Thoracic aorta (tissue), 2 donors: Measurements from ENCODE around the gene GAMT. TPM values are rescaled to one million over a fixed set of nuclear protein-coding genes. Genes with fewer than 3 reads are reported as not detected.

Source experiments
- ATAC-seq: fragments of 150-250 bp; one replicate; pipeline ENCODE4 v1.8.0; 2017; ENCODE audit warnings: low read depth; ENCODE audit not compliant: insufficient number of reproducible peaks, low FRiP score
- DNase-seq: peaks from one replicate; pipeline ENCODE4 v3.0.0-alpha.2; 2020; ENCODE audit warnings: low spot score
- H3K27ac ChIP-seq, 2 donors: fragments of 200-600 bp; sonication (generic); 1 replicate in 1 of 2; 2 replicates in 1 of 2; pipeline ENCODE4 v1.5.1; 2016; ENCODE audit warnings: mild to moderate bottlenecking in 2 of 2, moderate library complexity in 2 of 2
- H3K27me3 ChIP-seq: fragments of 200-600 bp; sonication (generic); replicated peaks from 2 replicates; pipeline ENCODE4 v1.6.0; 2016; ENCODE audit warnings: mild to moderate bottlenecking; ENCODE audit not compliant: insufficient read depth
- H3K36me3 ChIP-seq: fragments of 200-600 bp; sonication (generic); one replicate; pipeline ENCODE4 v1.5.1; 2016
- H3K4me1 ChIP-seq, 2 donors: fragments of 200-600 bp; sonication (generic); 1 replicate in 1 of 2; 2 replicates in 1 of 2; pipeline versions ENCODE4 v1.5.1 to v1.6.0; 2016; ENCODE audit warnings: low read depth in 2 of 2, mild to moderate bottlenecking in 1 of 2; ENCODE audit not compliant: control insufficient read depth in 1 of 2
- H3K4me3 ChIP-seq: fragments of 200-600 bp; sonication (generic); 2 replicates; pipeline ENCODE4 v1.5.1; 2016; ENCODE audit warnings: mild to moderate bottlenecking
- H3K9me3 ChIP-seq: fragments of 200-600 bp; sonication (generic); 2 replicates; pipeline ENCODE4 v1.5.1; 2016
- total RNA-seq, 2 donors: library from RNA; depleted of rRNA; stranded (reverse); fragments of >200 nt; gene quantifications; one replicate each; pipeline versions ENCODE4 v1.1.0 to v1.2.3, GENCODE V29; 2016
- TF ChIP-seq, protein P1 (sequence below): fragments of 200-600 bp; sonication (generic); IDR thresholded peaks from one replicate; pipeline ENCODE4 v1.5.1; 2019; ENCODE audit warnings: antibody characterized with exemption

Gene GAMT
- total RNA-seq, 2 donors from 2014 or later: 27.6 to 55.1 TPM

GRCh38 chr19:1370579-1371361 is 30.6 kb downstream of the GAMT start:
- H3K27me3 ChIP-seq: no peaks in the 10 kb centered on the region
- DNase-seq (no peak), ATAC-seq (no peak)
- TF ChIP-seq, protein P1, sequence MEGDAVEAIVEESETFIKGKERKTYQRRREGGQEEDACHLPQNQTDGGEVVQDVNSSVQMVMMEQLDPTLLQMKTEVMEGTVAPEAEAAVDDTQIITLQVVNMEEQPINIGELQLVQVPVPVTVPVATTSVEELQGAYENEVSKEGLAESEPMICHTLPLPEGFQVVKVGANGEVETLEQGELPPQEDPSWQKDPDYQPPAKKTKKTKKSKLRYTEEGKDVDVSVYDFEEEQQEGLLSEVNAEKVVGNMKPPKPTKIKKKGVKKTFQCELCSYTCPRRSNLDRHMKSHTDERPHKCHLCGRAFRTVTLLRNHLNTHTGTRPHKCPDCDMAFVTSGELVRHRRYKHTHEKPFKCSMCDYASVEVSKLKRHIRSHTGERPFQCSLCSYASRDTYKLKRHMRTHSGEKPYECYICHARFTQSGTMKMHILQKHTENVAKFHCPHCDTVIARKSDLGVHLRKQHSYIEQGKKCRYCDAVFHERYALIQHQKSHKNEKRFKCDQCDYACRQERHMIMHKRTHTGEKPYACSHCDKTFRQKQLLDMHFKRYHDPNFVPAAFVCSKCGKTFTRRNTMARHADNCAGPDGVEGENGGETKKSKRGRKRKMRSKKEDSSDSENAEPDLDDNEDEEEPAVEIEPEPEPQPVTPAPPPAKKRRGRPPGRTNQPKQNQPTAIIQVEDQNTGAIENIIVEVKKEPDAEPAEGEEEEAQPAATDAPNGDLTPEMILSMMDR: no peak
- H3K9me3 ChIP-seq: no peaks in the 10 kb centered on the region
- no peak overlapping the region for H3K4me3 ChIP-seq
- peaks cover 67% of the 10 kb centered on the region for H3K36me3 ChIP-seq
- H3K27ac ChIP-seq: no peak overlapping the region
- H3K4me1 ChIP-seq: peaks cover 0 to 13% of the 10 kb centered on the region in 2 donors

DNA sequence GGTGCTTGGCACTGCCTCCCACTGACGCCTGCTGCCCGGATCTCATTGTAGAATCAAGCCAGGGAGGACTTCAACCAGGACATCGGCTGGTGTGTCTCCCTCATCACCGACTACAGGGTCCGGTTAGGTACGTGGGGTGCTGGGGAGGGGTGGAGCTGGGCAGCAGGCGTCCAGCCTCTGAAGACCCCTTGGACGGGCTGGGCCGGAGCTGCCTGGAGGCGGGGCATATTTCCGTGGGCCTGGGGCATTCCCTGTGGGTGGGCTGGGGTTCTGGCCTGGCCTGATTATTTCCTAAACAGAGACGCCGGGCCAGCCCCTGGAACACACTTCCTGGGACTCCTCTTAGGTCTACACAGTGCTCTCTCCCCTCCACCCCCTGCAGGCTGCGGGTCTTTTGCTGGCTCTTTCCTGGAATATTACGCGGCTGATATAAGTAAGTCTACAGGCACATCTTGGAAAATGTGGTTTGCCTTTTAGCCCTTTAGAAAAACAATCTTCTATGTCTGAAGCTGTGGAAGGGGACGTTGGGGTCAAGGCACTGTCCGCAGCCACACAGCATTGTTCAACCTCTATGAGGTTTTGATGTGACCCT is 32.0 kb downstream of the GAMT start:
- TF ChIP-seq, protein P1: no peak
- H3K4me1 ChIP-seq: peaks cover 0 to 13% of the 10 kb centered on the region in 2 donors
- H3K36me3 ChIP-seq: peaks cover 68% of the 10 kb centered on the region
- H3K27ac ChIP-seq: no peak overlapping the region
- no peak for ATAC-seq
- no peak overlapping the region for H3K4me3 ChIP-seq
- H3K27me3 ChIP-seq: no peaks in the 10 kb centered on the region
- H3K9me3 ChIP-seq: no peaks in the 10 kb centered on the region
- DNase-seq: no peak

GRCh38 chr19:1366899-1367870 is 34.2 kb downstream of the GAMT start:
- Histone ChIP-seq H3K27me3 (no peaks in the 10 kb centered on the region), H3K36me3 (peaks cover 60% of the 10 kb centered on the region), H3K27ac (peak overlapping the region in 1 of 2 donors; percentile 20), H3K9me3 (no peaks in the 10 kb centered on the region), H3K4me1 (peaks cover 0 to 24% of the 10 kb centered on the region in 2 donors), H3K4me3 (no peak overlapping the region)
- no peak for DNase-seq
- TF ChIP-seq, protein P1: no peak
- no peak for ATAC-seq

DNA sequence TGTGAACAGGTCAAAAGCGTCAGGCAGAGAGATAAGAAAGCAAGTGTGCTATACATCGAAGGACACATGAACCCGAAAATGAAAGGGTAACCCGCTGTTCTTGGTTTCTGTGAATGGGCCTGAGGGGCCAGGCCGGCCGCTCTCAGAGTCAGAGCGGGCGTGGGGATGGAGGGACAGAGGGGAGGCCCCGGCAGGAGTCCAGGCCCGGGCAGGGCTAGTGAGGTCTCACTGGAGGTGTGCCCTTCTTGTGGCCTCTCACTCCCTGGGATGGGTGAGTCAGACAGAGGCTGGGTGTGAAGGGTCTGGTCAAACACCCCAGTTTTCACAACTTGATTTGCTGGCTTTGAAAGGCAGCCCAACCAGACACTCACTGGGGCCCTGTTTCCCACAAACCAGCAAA is 35.0 kb downstream of the GAMT start:
- DNase-seq (no peak), ATAC-seq (no peak)
- Histone ChIP-seq H3K4me3 (no peak overlapping the region), H3K9me3 (no peaks in the 10 kb centered on the region), H3K27me3 (no peaks in the 10 kb centered on the region), H3K36me3 (peaks cover 57% of the 10 kb centered on the region), H3K4me1 (peaks cover 4 to 33% of the 10 kb centered on the region in 2 donors), H3K27ac (no peak overlapping the region)
- TF ChIP-seq, protein P1: no peak
